A673 (cell line): ENCODE results near the gene PID1. TPM values are rescaled to one million over a fixed set of nuclear protein-coding genes. Genes with fewer than 3 reads are reported as not detected.

ENCODE experiments used
- BruUV-seq: library from RNA; stranded (reverse); fragments of 400-500 nt; replicated peaks from 2 replicates; lab custom pipeline; 2021; lab: Mats Ljungman, UMichigan
- CTCF ChIA-PET: fragments of 300-600 bp; sonication (Branson Sonifier 250); formaldehyde crosslinking; loops from one replicate; lab custom pipeline; 2022; ENCODE audit warnings: antibody characterized with exemption; lab: Charles Lee
- POLR2A ChIA-PET: fragments of 300-600 bp; sonication (Branson Sonifier 250); formaldehyde crosslinking; loops from one replicate; lab custom pipeline; 2022; ENCODE audit warnings: antibody characterized with exemption; ENCODE audit not compliant: low non-redundant PET; lab: Charles Lee
- DNase-seq: peaks from one replicate; pipeline ENCODE4 v3.0.0-alpha.2; 2015; ENCODE audit warnings: low spot score
- H3K27ac ChIP-seq: fragments of 200-600 bp; sonication (generic); 2 replicates; pipeline ENCODE4 v1.5.1; 2016; ENCODE audit warnings: mixed run types, low read depth, mild to moderate bottlenecking, mixed read lengths, antibody characterized with exemption, low read length; ENCODE audit not compliant: poor library complexity, severe bottlenecking
- H3K27me3 ChIP-seq: fragments of 200-600 bp; sonication (generic); replicated peaks from 2 replicates; pipeline ENCODE4 v1.6.1; 2017; ENCODE audit warnings: mixed run types, low read depth, mild to moderate bottlenecking, mixed read lengths, antibody characterized with exemption, low read length; ENCODE audit not compliant: insufficient read depth, poor library complexity
- H3K36me3 ChIP-seq: fragments of 200-600 bp; sonication (generic); 2 replicates; pipeline ENCODE4 v1.6.1; 2016; ENCODE audit warnings: mixed run types, mild to moderate bottlenecking, mixed read lengths, antibody characterized with exemption, low read length; ENCODE audit not compliant: insufficient read depth, poor library complexity, severe bottlenecking
- H3K4me1 ChIP-seq: fragments of 200-600 bp; sonication (generic); 2 replicates; pipeline ENCODE4 v1.6.1; 2017; ENCODE audit warnings: mixed run types, mild to moderate bottlenecking, mixed read lengths, antibody characterized with exemption, low read length; ENCODE audit not compliant: insufficient read depth, poor library complexity, severe bottlenecking
- H3K4me3 ChIP-seq: fragments of 200-600 bp; sonication (generic); 2 replicates; pipeline ENCODE4 v1.5.1; 2016; ENCODE audit warnings: low read depth, mixed run types, mild to moderate bottlenecking, mixed read lengths, low read length; ENCODE audit not compliant: poor library complexity, severe bottlenecking
- H3K9me3 ChIP-seq: fragments of 200-600 bp; sonication (generic); 2 replicates; pipeline ENCODE4 v1.6.1; 2016; ENCODE audit warnings: mixed run types, low read depth, mild to moderate bottlenecking, mixed read lengths, antibody characterized with exemption, low read length; ENCODE audit not compliant: poor library complexity, severe bottlenecking
- EZH2 ChIP-seq: fragments of 200-600 bp; sonication (generic); IDR thresholded peaks from 2 replicates; pipeline ENCODE4 v1.6.1; 2017; ENCODE audit warnings: borderline replicate concordance, low read depth, mild to moderate bottlenecking, mixed read lengths, antibody characterized with exemption, low read length; ENCODE audit not compliant: poor library complexity, severe bottlenecking
- intact Hi-C: fragments of 100-400 bp; cut with micrococcal nuclease; formaldehyde crosslinking; loops from one replicate; pipeline ENCODE4 v1.10.0; 2022; ENCODE audit not compliant: unreplicated experiment
- total RNA-seq: library from RNA; stranded (reverse); gene quantifications from 2 replicates; pipeline ENCODE4 v1.2.3, GENCODE V29; 2021
- TF ChIP-seq, protein P1 (sequence below): fragments of 300-800, 200-600 bp; sonication (generic); conservative IDR thresholded peaks from 2 replicates; pipeline ENCODE4 v1.5.1; 2017; ENCODE audit warnings: low read depth, mild to moderate bottlenecking, antibody characterized with exemption, low read length, moderate library complexity, mixed read lengths

PID1 gene
- total RNA-seq, 1 experiment from 2014 or later, result 1.5 TPM

DNA sequence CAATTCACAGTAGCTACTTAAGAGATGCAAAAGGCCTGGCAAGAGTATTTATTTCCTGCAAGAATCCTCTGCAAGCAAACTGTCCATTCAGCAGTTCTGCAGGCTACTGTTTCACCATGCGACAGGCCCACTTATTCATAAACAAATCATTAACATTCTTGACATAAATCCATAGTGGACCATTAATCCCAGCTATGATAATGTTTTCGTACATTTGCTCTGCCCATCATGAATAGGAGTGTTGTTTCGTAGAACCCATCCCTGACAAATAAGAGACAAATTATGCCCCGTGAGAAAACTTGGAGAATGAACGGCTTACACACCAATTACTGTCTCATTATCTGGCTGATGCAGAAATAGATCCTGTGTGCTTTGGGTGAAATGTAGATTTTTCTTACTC, 65.4 kb downstream of the PID1 start:
- no peaks in the 10 kb centered on the region for H3K36me3 ChIP-seq
- no peak for TF ChIP-seq EZH2
- TF ChIP-seq, protein P1, sequence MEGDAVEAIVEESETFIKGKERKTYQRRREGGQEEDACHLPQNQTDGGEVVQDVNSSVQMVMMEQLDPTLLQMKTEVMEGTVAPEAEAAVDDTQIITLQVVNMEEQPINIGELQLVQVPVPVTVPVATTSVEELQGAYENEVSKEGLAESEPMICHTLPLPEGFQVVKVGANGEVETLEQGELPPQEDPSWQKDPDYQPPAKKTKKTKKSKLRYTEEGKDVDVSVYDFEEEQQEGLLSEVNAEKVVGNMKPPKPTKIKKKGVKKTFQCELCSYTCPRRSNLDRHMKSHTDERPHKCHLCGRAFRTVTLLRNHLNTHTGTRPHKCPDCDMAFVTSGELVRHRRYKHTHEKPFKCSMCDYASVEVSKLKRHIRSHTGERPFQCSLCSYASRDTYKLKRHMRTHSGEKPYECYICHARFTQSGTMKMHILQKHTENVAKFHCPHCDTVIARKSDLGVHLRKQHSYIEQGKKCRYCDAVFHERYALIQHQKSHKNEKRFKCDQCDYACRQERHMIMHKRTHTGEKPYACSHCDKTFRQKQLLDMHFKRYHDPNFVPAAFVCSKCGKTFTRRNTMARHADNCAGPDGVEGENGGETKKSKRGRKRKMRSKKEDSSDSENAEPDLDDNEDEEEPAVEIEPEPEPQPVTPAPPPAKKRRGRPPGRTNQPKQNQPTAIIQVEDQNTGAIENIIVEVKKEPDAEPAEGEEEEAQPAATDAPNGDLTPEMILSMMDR, result no peak
- intact Hi-C loops, result no loop called here
- H3K4me1 ChIP-seq, result peaks cover 3% of the 10 kb centered on the region
- CTCF ChIA-PET, result no interaction called here
- H3K27me3 ChIP-seq, result no peaks in the 10 kb centered on the region
- POLR2A ChIA-PET, result no interaction called here
- no TSS peak for BruUV-seq
- peak; percentile 2 for DNase-seq
- H3K27ac ChIP-seq, result no peak overlapping the region
- H3K9me3 ChIP-seq, result no peaks in the 10 kb centered on the region
- no peak overlapping the region for H3K4me3 ChIP-seq

DNA sequence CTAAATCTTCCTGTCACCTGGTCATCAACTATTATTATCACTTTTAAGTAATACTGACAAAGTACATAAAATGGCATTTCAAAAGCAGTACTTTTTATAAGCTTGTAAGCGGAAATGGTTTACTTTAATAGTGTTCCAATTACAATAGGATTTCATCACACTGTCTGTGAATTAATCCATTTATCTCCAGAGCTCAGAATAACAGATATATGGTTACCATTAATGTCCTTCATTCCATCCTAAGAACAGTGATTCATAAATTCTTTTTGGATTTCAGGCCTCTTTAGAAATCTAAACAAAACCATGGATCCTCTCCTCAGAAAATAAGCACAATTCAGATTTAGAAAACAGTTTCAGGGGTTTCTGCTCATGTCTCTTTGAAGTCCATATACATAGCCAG, 68.4 kb downstream of the PID1 start:
- peaks cover 3% of the 10 kb centered on the region for H3K4me1 ChIP-seq
- no TSS peak for BruUV-seq
- no peaks in the 10 kb centered on the region for H3K9me3 ChIP-seq
- DNase-seq, result peak; percentile 36
- intact Hi-C loops, result no loop called here
- POLR2A ChIA-PET, result no interaction called here
- CTCF ChIA-PET, result no interaction called here
- H3K27me3 ChIP-seq, result no peaks in the 10 kb centered on the region
- H3K36me3 ChIP-seq, result no peaks in the 10 kb centered on the region
- H3K4me3 ChIP-seq, result no peak overlapping the region
- H3K27ac ChIP-seq, result no peak overlapping the region
- TF ChIP-seq, protein P1, result no peak
- no peak for TF ChIP-seq EZH2

GRCh38 chr2:229201521-229201920, 69.6 kb downstream of the PID1 start:
- no peak for DNase-seq
- Histone ChIP-seq H3K9me3 (no peaks in the 10 kb centered on the region), H3K4me3 (no peak overlapping the region), H3K36me3 (no peaks in the 10 kb centered on the region), H3K27me3 (no peaks in the 10 kb centered on the region), H3K27ac (no peak overlapping the region), H3K4me1 (peaks cover 3% of the 10 kb centered on the region)
- ChIA-PET POLR2A (no interaction called here), CTCF (no interaction called here)
- BruUV-seq, result no TSS peak
- intact Hi-C loops, result no loop called here
- TF ChIP-seq, protein P1, result no peak
- TF ChIP-seq EZH2, result no peak
